Pulmonary artery endothelial cell (primary cell): Measurements from ENCODE around the gene LONP1. TPM values are rescaled to one million over a fixed set of nuclear protein-coding genes. Genes with fewer than 3 reads are reported as not detected.
"Not testable (repeated sequence)": the region's sequence is repeated elsewhere in the genome, so short reads cannot be mapped to it uniquely, and the experiment has no call there.

Source experiments
- DNase-seq: peaks from one replicate; pipeline ENCODE4 v3.0.0-alpha.2; 2011; ENCODE audit warnings: low read depth, low spot score
- total RNA-seq: library from RNA; depleted of rRNA; stranded (reverse); fragments of >200 nt; gene quantifications from 2 replicates; pipeline ENCODE4 v1.2.3, GENCODE V29; 2014

LONP1 gene, protein sequence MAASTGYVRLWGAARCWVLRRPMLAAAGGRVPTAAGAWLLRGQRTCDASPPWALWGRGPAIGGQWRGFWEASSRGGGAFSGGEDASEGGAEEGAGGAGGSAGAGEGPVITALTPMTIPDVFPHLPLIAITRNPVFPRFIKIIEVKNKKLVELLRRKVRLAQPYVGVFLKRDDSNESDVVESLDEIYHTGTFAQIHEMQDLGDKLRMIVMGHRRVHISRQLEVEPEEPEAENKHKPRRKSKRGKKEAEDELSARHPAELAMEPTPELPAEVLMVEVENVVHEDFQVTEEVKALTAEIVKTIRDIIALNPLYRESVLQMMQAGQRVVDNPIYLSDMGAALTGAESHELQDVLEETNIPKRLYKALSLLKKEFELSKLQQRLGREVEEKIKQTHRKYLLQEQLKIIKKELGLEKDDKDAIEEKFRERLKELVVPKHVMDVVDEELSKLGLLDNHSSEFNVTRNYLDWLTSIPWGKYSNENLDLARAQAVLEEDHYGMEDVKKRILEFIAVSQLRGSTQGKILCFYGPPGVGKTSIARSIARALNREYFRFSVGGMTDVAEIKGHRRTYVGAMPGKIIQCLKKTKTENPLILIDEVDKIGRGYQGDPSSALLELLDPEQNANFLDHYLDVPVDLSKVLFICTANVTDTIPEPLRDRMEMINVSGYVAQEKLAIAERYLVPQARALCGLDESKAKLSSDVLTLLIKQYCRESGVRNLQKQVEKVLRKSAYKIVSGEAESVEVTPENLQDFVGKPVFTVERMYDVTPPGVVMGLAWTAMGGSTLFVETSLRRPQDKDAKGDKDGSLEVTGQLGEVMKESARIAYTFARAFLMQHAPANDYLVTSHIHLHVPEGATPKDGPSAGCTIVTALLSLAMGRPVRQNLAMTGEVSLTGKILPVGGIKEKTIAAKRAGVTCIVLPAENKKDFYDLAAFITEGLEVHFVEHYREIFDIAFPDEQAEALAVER
- total RNA-seq: 91.4 and 116 TPM in 2 replicates

DNA sequence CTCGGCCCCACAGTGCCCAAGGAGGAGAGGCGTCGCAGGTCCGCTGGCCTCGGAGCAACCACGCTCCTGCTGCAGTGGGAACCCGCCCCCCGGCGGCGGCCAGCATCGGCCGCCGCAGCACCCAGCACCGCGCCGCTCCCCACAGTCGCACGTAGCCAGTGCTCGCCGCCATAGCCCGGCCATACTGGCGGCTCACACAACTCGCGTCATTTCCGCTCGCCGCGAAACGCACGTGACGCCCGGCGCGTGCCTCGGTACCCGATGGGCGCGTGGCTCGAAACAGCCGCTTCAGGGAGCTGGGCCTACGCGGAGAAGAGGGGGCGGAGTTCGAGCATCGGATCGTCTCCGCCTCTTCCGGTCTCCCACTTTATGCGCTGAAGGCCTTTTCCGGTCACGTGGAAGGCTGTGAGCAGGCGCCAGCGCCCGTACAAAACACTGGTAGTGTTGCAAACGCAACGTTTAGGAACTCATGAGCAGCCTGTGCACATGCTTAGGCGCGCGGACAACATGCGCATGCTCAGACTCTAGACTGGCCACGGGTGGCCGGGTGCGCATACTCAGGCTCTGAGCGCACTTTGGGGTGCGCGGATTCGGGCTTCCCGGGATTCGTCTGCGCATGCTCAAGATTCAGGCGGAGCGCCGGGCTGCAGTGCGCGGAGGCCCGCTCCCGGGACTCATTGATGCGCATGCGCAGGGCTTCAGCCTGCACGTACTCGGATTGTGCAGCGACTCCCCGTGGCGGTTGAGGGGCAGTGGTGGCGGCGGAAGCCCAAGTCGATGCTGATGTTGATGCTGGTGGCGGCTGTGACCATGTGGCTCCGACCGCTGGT is at the start of gene LONP1, which contains the start of gene CATSPERD:
TSS of gene LONP1 (minus strand) at position 186 of the 830 bp plus-strand sequence. CDS start at position 172, 14 bp downstream.
TSS of gene CATSPERD (plus strand) at position 677 of the 830 bp plus-strand sequence. CDS start at position 778, 101 bp downstream.
- peak; percentile 93 for DNase-seq

DNA sequence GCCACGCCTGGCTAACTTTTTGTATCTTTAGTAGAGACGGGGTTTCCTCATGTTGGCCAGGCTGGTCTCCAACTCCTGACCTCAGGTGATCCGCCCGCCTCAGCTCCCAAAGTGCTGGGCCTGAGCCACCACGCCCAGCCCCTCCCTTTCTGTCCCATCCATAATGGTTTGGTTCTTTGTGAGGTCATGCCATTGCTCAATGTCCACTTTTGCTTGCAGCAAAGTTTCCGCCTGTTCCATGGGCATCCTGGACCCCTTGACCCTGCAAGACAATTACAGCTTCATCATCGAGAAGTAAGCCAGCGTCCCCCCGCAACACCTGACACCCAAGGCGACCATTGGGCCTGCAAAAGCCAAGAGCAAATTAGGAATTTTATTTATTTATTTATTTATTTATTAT is 48.0 kb upstream of the LONP1 start:
- DNase-seq: no peak

DNA sequence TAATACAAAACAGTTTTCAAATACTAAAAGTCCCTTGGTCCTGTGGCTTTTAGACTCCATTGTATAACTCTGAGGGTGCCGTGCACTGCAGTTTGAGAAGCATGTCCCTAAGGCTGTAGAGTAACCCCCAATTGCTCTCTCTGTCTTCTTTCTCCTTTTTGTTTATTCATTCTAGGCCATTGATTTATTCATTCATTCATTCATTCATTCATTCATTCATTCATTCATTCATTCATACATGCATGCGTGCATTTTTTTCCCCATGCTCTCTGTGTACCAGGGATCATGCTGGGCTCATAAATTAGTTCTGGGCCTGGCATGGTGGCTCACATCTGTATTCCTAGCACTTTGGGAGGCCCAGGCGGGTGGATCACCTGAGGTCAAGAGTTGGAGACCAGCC is 45.3 kb upstream of the LONP1 start:
- DNase-seq: no peak

GRCh38 chr19:5762608-5763217 is 42.8 kb upstream of the LONP1 start:
- DNase-seq: no peak

DNA sequence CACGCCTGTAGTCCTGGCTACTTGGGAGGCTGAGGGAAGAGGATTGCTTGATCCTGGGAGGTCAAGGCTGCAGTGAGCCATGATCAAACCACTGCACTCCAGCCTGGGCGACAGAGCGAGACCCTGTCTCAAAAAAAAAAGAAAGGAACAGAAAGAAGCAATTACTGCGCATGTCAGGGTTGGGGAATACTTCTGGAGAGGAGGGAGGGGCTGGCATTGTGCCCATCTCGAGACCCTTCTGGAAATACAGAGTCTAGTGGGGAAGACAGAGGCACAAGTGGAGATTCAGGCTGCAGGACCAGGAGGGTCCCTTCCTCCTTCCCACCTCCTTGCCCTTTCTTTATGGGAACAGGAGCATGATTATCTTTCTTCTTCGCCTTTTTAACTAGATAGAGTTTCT is 33.8 kb upstream of the LONP1 start:
- DNase-seq: no peak

- DNase-seq: no peak
Observed at GRCh38 chr19:5751709-5752108, 31.8 kb upstream of the LONP1 start.

DNA sequence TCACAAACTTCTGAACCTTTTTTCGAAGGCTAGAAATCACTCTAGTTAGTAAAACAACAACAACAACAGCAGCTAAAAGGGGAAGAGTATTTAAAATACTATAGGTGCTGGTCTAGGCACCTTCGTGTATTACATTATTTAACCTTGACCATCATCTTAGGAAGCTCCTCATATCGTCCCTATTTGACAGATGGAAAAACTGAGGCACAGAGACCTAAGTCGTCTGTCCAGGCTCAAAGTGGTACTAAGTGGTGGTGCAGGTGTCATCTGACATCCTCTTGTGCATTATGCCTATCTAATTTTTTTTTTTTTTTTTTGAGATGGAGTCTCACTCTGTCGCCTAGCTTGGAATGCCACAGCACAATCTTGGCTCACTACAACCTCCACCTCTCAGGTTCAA is 29.6 kb upstream of the LONP1 start:
- no peak for DNase-seq

DNA sequence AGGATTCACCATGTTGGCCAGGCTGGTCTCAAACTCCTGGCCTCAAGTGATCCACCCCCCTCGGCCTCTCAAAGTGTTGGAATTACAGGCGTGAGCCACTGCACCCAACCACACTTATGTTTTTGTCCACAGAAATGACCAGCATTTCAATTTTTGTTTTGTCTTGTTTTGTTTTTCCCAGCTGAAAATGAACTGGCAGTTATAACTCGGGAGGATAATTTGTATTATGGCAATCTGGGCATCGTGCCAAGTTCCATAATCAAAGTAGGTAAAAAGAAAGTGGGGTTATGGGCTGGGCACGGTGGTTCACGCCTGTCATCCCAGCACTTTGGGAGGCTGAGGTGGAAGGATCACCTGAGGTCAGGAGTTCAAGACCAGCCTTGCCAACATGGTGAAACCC is 29.0 kb upstream of the LONP1 start:
- DNase-seq: not testable (repeated sequence)

DNA sequence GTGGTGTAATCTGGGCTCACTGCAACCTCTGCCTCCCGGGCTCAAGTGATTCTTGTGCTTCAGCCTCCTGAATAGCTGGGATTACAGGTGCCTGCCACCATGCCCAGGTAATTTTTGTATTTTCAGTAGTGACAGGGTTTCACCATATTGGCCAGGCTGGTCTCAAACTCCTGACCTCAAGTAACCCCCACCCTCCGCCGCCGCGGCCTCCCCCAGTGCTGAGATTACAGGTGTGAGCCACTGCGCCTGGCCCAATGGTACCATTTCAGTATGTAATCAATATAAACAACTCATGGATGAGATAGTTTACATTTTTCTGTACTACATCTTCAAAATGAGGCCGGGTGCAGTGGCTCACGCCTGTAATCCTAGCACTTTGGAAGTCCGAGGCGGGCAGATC is 25.1 kb upstream of the LONP1 start:
- DNase-seq: not testable (repeated sequence)

DNA sequence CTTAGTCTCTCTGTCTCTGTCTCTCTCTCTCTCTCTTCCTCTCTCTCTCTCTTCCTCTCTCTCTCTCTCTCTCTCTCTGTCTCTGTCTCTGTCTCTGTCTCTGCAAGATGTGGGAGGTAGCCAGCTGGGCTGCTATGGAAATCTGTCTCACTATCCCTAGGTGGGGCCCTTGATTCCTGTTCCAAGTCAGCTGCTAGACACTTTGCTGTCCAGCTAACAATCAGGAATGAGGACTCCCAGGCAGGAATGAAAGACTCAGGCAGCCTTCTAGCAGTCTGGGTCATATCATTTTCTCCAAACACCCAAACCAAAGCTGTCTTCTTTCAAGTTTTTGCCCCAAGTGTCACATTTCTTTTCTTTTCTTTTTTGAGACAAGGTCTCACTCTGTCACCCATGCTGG is 23.7 kb upstream of the LONP1 start:
- DNase-seq: no peak

- DNase-seq: no peak
Observed at GRCh38 chr19:5742051-5742450, 22.1 kb upstream of the LONP1 start.

DNA sequence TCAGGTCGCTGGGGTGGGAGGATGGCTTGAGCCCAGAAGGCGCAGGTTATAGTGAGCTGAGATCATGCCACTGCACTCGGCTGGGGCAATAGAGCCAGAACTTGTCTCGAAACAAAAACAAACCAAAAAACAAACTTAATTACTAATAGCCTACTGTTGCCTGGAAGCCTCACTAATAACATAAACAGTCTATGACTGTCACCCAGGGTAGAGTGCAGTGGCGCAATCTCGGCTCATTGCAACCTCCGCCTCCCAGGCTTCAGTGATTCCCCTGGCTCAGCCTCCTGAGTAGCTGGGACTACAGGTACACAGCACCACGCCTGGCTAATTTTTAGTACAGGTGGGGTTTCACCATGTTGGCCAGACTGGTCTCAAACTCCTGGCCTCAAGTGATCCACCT is 18.5 kb upstream of the LONP1 start:
- no peak for DNase-seq

DNA sequence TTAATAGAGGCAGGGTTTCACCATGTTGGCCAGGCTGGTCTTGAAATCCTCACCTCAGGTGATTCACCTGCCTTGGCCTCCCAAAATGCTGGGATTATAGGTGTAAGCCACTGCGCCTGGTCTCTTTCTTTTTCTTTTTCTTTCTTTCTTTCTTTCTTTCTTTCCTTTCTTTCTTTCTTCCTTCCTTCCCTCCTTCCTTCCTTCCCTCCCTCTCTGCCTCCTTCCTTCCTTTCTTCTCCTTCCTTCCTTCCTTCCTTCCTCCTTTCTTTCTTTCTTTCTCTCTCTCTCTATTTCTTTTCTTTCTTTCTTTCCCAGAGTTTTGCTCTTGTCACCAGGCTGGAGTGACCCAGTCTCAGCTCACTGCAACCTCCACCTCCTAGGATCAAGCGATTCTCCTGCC is 13.2 kb upstream of the LONP1 start:
- DNase-seq: not testable (repeated sequence)

- no peak for DNase-seq
Observed at GRCh38 chr19:5727453-5728050, 7.6 kb upstream of the LONP1 start.

GRCh38 chr19:5719274-5719960 is 529 bp downstream of the LONP1 start:
- no peak for DNase-seq

DNA sequence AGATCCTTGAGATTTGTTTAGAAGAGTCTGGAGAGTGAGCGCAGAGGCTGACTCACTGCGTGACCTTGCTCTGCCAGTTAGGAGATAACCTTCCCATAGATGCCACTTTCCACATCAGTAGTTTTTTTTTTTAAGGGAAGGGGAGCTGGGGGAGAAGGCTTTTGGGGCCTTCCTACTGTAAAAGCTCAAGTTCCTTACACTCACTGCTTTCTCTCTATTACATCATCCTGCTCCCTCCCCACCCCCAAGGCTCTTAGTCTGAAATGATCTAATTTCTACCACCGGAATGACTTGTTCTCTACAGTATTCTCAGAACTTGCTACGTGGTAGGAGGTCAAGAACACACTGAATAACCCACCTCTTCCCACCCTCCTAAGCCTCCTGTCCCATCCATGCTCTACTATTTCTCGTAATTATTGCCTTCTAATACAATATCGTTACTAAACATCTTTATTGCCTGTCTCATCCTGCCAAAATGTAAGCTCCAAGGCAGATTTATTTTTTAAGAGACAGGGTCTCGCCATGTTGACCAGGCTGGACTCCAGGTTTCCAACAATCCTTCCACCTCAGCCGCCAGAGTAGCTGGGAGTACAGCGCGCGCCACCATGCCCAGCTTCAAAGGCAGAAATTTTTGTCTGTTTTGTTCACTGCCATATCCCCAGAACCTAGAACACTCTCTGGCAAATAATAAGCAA is 1.2 kb downstream of the LONP1 start:
- no peak for DNase-seq

GRCh38 chr19:5718037-5718578 is 1.8 kb downstream of the LONP1 start:
- no peak for DNase-seq

GRCh38 chr19:5717215-5717935 is 2.6 kb downstream of the LONP1 start:
- DNase-seq: no peak
